Fibroblast of the aortic adventitia (primary cell): ENCODE data around the gene DYDC2. TPM values are rescaled to one million over a fixed set of nuclear protein-coding genes. Genes with fewer than 3 reads are reported as not detected.

Experiments used
- DNase-seq: peaks from one replicate; pipeline ENCODE4 v3.0.0-alpha.2; 2010; ENCODE audit warnings: low read depth
- H3K4me3 ChIP-seq: 2 replicates; pipeline ENCODE4 v1.5.1; 2011; ENCODE audit warnings: low read depth, mild to moderate bottlenecking, control low read depth, low read length, moderate library complexity
- CTCF ChIP-seq: IDR thresholded peaks from 2 replicates; pipeline ENCODE4 v1.5.1; 2011; ENCODE audit warnings: mild to moderate bottlenecking, low read length, control low read depth, inconsistent platforms; ENCODE audit not compliant: insufficient read depth
- total RNA-seq: library from RNA; depleted of rRNA; stranded (reverse); fragments of >200 nt; gene quantifications from 2 replicates; pipeline ENCODE4 v1.2.3, GENCODE V29; 2012; ENCODE audit warnings: low replicate concordance

Gene DYDC2
- not detected in 2 replicates for total RNA-seq

- H3K4me3 ChIP-seq: no peak within 1 kb of the TSS
- TF ChIP-seq CTCF: no peak
- no peak for DNase-seq
These were observed at the start of gene DYDC2, which contains the start of gene DYDC1 for GRCh38 chr10:80356563-80356988. Gene DYDC2, plus strand, starts transcription at chr10:80356781. Its CDS starts 5,663 bp downstream, at chr10:80362444. Gene DYDC1, minus strand, starts transcription at chr10:80356755. Its CDS starts 4,154 bp downstream, at chr10:80352601.

- no peak for DNase-seq
- H3K4me3 ChIP-seq: no peak overlapping the region
- TF ChIP-seq CTCF: no peak
These were observed 43.1 kb upstream of the DYDC2 start for GRCh38 chr10:80313523-80313922.

GRCh38 chr10:80315391-80315790, 41.2 kb upstream of the DYDC2 start:
- DNase-seq: no peak
- H3K4me3 ChIP-seq: no peak overlapping the region
- TF ChIP-seq CTCF: no peak

- DNase-seq: no peak
- no peak overlapping the region for H3K4me3 ChIP-seq
- no peak for TF ChIP-seq CTCF
These were observed 37.8 kb upstream of the DYDC2 start for GRCh38 chr10:80318742-80319141.

GRCh38 chr10:80319318-80319717, 37.3 kb upstream of the DYDC2 start:
- DNase-seq: no peak
- H3K4me3 ChIP-seq: no peak overlapping the region

GRCh38 chr10:80319725-80320290, 36.8 kb upstream of the DYDC2 start:
- H3K4me3 ChIP-seq: no peak overlapping the region
- no peak for TF ChIP-seq CTCF
- DNase-seq: no peak

More at GRCh38 chr10:80319318-80319717, 37.3 kb upstream of the DYDC2 start:
- TF ChIP-seq CTCF: no peak

- H3K4me3 ChIP-seq: no peak overlapping the region
- DNase-seq: no peak
- no peak for TF ChIP-seq CTCF
These were observed 36.2 kb upstream of the DYDC2 start for GRCh38 chr10:80320377-80320776.
